NCI-H146 (cell line): ENCODE results near the gene NMRK2.
"Not testable (repeated sequence)": the region's sequence is repeated elsewhere in the genome, so short reads cannot be mapped to it uniquely, and the experiment has no call there.

ENCODE experiments used
- DNase-seq: peaks from one replicate; lab custom pipeline; 2025; lab: John Stamatoyannopoulos, UW

NMRK2 gene

GRCh38 chr19:3964256-3965194 lies 31.7 kb downstream of the NMRK2 start:
- DNase-seq, result no peak

GRCh38 chr19:3966051-3967017 lies 33.5 kb downstream of the NMRK2 start:
- DNase-seq, result no peak

- not testable (repeated sequence) for DNase-seq
Measured at GRCh38 chr19:3967983-3968382, 35.1 kb downstream of the NMRK2 start.

- peak; percentile 37 for DNase-seq
Measured at GRCh38 chr19:3968556-3969434, 35.9 kb downstream of the NMRK2 start.

GRCh38 chr19:3969435-3970312 lies 36.8 kb downstream of the NMRK2 start:
- DNase-seq, result no peak

- DNase-seq, result no peak
Measured at GRCh38 chr19:3970313-3970807, 37.5 kb downstream of the NMRK2 start.

GRCh38 chr19:3970808-3971598 lies 38.1 kb downstream of the NMRK2 start, which contains the start of gene DAPK3:
Gene DAPK3, minus strand, starts transcription at chr19:3971099. Its CDS starts 1,364 bp downstream, at chr19:3969735.
- DNase-seq, result peak; percentile 96

- no peak for DNase-seq
Measured at GRCh38 chr19:3975144-3975543, 42.3 kb downstream of the NMRK2 start.

GRCh38 chr19:3975637-3976087 lies 42.8 kb downstream of the NMRK2 start:
- no peak for DNase-seq

GRCh38 chr19:3976495-3977241 lies 43.8 kb downstream of the NMRK2 start:
- no peak for DNase-seq

GRCh38 chr19:3977242-3978143 lies 44.6 kb downstream of the NMRK2 start:
- DNase-seq, result no peak

- DNase-seq, result no peak
Measured at GRCh38 chr19:3978145-3978544, 45.3 kb downstream of the NMRK2 start.

- no peak for DNase-seq
Measured at GRCh38 chr19:3979289-3979673, 46.4 kb downstream of the NMRK2 start.

GRCh38 chr19:3979674-3980352 lies 46.9 kb downstream of the NMRK2 start:
- DNase-seq, result no peak

- DNase-seq, result no peak
Measured at GRCh38 chr19:3980353-3981251, 47.7 kb downstream of the NMRK2 start.

- no peak for DNase-seq
Measured at GRCh38 chr19:3981373-3981735, 48.5 kb downstream of the NMRK2 start.
